Measurements from ENCODE around the gene CYP2D6. TPM values are rescaled to one million over a fixed set of nuclear protein-coding genes. Genes with fewer than 3 reads are reported as not detected.

CYP2D6 gene
- total RNA-seq, 1 donor from 2014 or later = 0.76 TPM

GRCh38 chr22:42090596-42091454 is 39.8 kb downstream of the CYP2D6 start, which contains the start of gene NDUFA6:
TSS of gene NDUFA6 (minus strand) at chr22:42090772. CDS start at chr22:42090744, 28 bp downstream.
- peak; percentile 91 for DNase-seq (ENCODE audit: extremely low read depth, low read depth, low spot score)

DNA sequence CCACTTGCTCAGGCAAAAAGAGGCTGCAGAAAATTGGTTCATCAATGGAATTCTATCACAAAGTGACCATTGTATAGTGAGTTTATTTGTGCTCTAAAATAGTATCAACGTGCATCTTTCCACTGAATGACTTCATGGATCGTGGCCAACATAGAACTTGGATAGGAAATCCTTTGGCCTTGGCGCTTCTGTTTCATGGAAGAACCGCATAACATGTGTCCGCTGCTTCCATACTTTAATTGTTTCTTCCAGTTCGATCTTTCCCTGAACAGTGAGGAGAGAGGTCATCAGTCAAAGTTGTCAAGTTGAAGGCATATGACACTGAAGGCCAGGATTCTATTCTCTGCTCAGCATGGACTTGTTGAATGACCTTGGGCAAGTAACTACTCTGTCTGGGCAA is 44.6 kb downstream of the CYP2D6 start:
- DNase-seq (ENCODE audit: extremely low read depth, low read depth, low spot score) = no peak

DNA sequence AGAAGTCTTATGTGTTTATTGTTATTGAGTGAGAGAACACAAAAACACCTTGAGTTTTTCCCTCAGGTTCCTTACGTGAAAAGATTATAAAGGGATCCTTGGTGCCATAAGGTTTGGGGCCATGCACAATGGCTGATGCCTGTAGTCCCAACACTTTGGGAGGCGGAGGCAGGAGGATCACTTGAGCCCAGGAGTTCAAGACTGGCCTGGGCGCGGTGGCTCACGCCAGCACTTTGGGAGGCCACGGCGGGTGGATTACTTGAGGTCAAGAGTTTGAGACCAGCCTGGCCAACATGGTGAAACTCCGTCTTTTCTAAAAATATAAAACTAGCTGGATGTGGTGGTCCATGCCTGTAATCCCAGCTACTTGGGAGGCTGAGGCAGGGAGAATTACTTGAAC is 45.7 kb downstream of the CYP2D6 start:
- DNase-seq (ENCODE audit: extremely low read depth, low read depth, low spot score) = no peak

GRCh38 chr22:42083119-42083518 is 47.5 kb downstream of the CYP2D6 start:
- no peak for DNase-seq (ENCODE audit: extremely low read depth, low read depth, low spot score)

DNA sequence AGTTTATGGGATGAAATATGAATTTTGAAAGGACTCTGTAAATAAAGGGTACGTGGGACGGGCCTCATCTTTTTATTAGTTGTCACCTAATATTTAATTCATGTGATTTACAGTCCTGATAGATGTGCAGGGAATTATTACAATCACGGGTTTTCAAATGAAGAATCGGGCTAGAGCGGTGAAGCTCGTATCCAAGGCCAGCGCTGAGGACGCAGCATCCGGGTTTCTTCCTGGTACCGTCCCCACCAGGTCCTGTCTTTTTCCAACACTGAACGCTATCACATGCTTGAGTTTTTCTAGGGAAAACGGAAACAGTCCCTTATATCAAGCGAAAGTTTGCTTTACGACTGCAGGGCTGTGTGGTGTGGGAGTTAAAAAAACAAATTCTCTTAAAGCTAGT is 50.3 kb downstream of the CYP2D6 start:
- no peak for DNase-seq (ENCODE audit: extremely low read depth, low read depth, low spot score)

- peak; percentile 89 for DNase-seq (ENCODE audit: extremely low read depth, low read depth, low spot score)
Measured at GRCh38 chr22:42079319-42080251, 51.0 kb downstream of the CYP2D6 start, which contains the start of gene SMDT1. TSS of gene SMDT1 (plus strand) at chr22:42079700. CDS start at chr22:42079769, 69 bp downstream.

DNA sequence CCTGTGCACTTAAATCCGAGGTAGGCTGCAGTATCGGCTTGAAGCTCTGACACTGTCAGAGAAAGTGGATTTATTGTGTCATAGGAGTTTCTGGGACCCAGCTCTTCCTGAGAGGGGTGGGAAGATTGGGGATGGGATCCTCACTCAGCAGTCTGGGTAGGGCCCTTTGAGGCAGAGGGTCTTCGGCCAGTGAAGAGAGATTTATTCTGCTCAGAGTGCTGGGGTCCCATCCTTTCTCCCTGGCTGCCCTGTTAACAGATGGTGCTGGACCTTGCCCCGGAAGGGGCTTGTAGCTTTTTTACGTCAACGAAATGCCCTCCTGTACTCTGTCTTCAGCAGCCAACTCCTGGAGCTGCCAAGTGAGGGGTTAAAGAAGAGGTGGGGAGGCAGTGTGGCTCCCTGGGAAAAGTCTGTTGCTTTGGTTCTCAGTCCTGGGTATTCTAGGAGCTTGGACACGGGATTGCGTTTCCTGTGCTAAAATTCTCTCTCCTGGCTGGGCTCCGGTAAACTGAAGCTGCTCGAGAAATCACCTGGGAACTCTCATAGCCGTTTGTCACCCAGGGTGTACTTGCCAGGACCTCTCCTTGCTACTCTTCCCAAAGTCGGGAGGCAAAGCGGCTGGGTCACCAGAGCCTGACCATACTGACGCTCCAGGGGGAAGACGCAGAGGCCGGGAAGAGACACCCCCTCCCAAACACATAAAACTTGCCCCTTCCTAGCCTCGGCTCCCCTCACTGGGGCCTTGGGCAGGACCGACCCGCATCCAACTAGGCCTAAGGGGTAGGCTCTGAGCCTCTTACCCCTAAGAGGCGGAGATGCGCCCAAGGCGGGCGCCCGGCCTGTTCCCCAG is 51.9 kb downstream of the CYP2D6 start:
- DNase-seq (ENCODE audit: extremely low read depth, low read depth, low spot score) = no peak

- no peak for DNase-seq (ENCODE audit: extremely low read depth, low read depth, low spot score)
Measured at GRCh38 chr22:42077486-42078125, 53.0 kb downstream of the CYP2D6 start.

DNA sequence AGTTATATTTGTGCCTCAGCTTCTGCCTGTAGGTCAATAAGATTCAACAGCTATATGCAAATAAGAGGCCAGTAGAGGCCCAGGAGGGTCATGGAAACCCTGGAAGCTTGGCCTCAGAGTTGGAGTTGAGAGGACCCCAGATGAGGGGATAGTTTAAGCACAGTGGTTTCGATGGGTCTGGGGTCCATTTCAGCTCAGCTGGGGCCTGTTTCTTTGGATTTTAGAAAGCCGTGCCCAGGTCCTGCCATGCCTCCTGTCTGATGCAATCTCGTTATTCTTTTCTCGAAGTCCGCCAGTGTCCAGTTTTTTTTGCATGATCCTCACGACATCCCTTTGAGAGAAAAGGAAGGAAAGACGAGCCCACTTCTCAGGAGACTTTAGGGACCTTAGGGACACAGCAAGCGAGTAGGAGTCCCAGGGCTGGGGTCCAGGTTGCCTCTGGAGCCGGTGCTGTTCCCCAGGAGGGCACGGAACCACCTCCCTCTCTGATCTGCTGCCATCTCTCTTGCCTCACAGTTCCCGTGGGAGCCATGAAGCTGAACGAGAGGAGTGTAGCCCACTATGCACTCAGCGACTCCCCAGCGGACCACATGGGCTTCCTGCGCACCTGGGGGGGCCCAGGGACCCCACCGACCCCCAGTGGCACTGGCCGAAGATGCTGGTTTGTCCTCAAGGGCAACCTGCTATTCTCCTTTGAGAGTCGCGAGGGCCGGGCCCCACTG is 53.7 kb downstream of the CYP2D6 start:
- DNase-seq (ENCODE audit: extremely low read depth, low read depth, low spot score) = no peak

Other genes starting within 250 kb of the CYP2D6 start
- not detected in 2 replicates for gene SHISA8, start 215.7 kb downstream of the CYP2D6 start, total RNA-seq
- gene TNFRSF13C, start 204.0 kb downstream of the CYP2D6 start, total RNA-seq = not detected in 2 replicates
- gene CENPM, start 183.7 kb downstream of the CYP2D6 start, total RNA-seq = 10.2 and 10.4 TPM in 2 replicates
- 0.12 TPM in 1 of 2 replicates, not detected in the other for gene SEPTIN3, start 161.4 kb downstream of the CYP2D6 start, total RNA-seq
- gene WBP2NL, start 132.0 kb downstream of the CYP2D6 start, total RNA-seq = 0.41 and 0.97 TPM in 2 replicates
- 33.4 and 41.9 TPM in 2 replicates for gene NAGA, start 60.0 kb downstream of the CYP2D6 start, total RNA-seq
- 17.3 and 18.9 TPM in 2 replicates for gene PHETA2, start 56.6 kb downstream of the CYP2D6 start, total RNA-seq
- gene SMDT1, start 51.1 kb downstream of the CYP2D6 start, total RNA-seq = 5.8 and 7.6 TPM in 2 replicates
- 50.3 and 104 TPM in 2 replicates for gene NDUFA6, start 40.0 kb downstream of the CYP2D6 start, total RNA-seq
- 20.1 and 24.3 TPM in 2 replicates for gene TCF20, start 139.8 kb upstream of the CYP2D6 start, total RNA-seq